Left lung (tissue), 10 donors: Measurements from ENCODE around the gene FITM2. TPM values are rescaled to one million over a fixed set of nuclear protein-coding genes. Genes with fewer than 3 reads are reported as not detected.

ENCODE experiments used
- ATAC-seq: fragments of 200-7000 bp; cut with Tn5 transposase; one replicate; pipeline ENCODE4 v1.9.1; 2020; ENCODE audit warnings: moderate library complexity
- DNase-seq, 4 donors: peaks; one replicate each; pipeline ENCODE4 v3.0.0-alpha.2; 2013 to 2020
- H3K27ac ChIP-seq, 2 donors: fragments of 200-600 bp; sonication (generic) in 1 of 2; one replicate each; pipeline versions ENCODE4 v1.5.0 to v1.8.0; 2020 to 2021
- H3K27me3 ChIP-seq, 2 donors: fragments of 200-600 bp; sonication (generic) in 1 of 2; one replicate each; pipeline versions ENCODE4 v1.5.0 to v1.8.0; 2020 to 2021
- H3K36me3 ChIP-seq, 2 donors: fragments of 200-600 bp; sonication (generic) in 1 of 2; one replicate each; pipeline versions ENCODE4 v1.5.0 to v1.8.0; 2020 to 2021
- H3K4me1 ChIP-seq, 2 donors: fragments of 200-600 bp; one replicate each; pipeline ENCODE4 v1.8.0; 2021
- H3K4me3 ChIP-seq, 2 donors: fragments of 200-600 bp; sonication (generic) in 1 of 2; one replicate each; pipeline versions ENCODE4 v1.5.0 to v1.8.0; 2020 to 2021; ENCODE audit warnings: mild to moderate bottlenecking in 1 of 2
- H3K9me3 ChIP-seq, 2 donors: fragments of 200-600 bp; sonication (generic) in 1 of 2; one replicate each; pipeline versions ENCODE4 v1.5.0 to v1.8.0; 2020 to 2021
- CTCF ChIP-seq, 2 donors: fragments of 200-600 bp; sonication (generic) in 1 of 2; IDR thresholded peaks; one replicate each; pipeline versions ENCODE4 v1.5.0 to v1.8.0; 2021; ENCODE audit warnings: antibody characterized with exemption in 2 of 2
- intact Hi-C, 2 donors: fragments of 100-400 bp; cut with DNase I; formaldehyde crosslinking; loops; one replicate each; pipeline versions ENCODE4 v1.11.2 to v1.14.2; 2022
- polyA plus RNA-seq, 6 donors: library from polyadenylated mRNA; unstranded; fragments of 120-200 nt; gene quantifications; one replicate each; pipeline ENCODE4 v1.2.1, GENCODE V29; 2013; ENCODE audit not compliant: insufficient read length in 6 of 6
- total RNA-seq, 2 donors: library from RNA; stranded (reverse); fragmentation: NEBNext Ultra II Directional; extraction: Animal tissue kit (Norgen Biotek cat#: 25700); gene quantifications; one replicate each; pipeline ENCODE4 v1.2.1, GENCODE V29; 2021
- donor health status: DM: no; HTN: yes; CAD: no.
- donor health status: DM: no; HTN: no; CAD: no.

FITM2 gene
- total and polyA plus RNA-seq, 8 donors = 6.8 to 15.3 (median 8.5) TPM

GRCh38 chr20:44357020-44357419, 46.0 kb upstream of the FITM2 start:
- intact Hi-C loops = no loop called here
- no peak for ATAC-seq
- TF ChIP-seq CTCF (IDR thresholded peaks at IDR 0.05) = no peak
- DNase-seq = no peak
- H3K36me3 ChIP-seq = no peaks in the 10 kb centered on the region
- H3K27ac ChIP-seq = no peak overlapping the region
- H3K4me3 ChIP-seq = no peak overlapping the region
- H3K27me3 ChIP-seq = peaks cover 7 to 42% of the 10 kb centered on the region in 2 donors
- H3K4me1 ChIP-seq = no peaks in the 10 kb centered on the region
- H3K9me3 ChIP-seq = no peaks in the 10 kb centered on the region

- no peak for ATAC-seq
Observed at GRCh38 chr20:44356353-44356723, 45.3 kb upstream of the FITM2 start.

GRCh38 chr20:44355498-44356352, 44.7 kb upstream of the FITM2 start, which contains the start of gene HNF4A:
HNF4A (plus strand) TSS chr20:44355699; CDS start chr20:44355805, 106 bp downstream.
- no peak for DNase-seq
- peak; percentile 52 for ATAC-seq
- Histone ChIP-seq H3K4me1 (no peaks in the 10 kb centered on the region), H3K4me3 (no peak within 1 kb of the TSS), H3K36me3 (no peaks in the 10 kb centered on the region), H3K9me3 (no peaks in the 10 kb centered on the region), H3K27me3 (peaks cover 7 to 42% of the 10 kb centered on the region in 2 donors), H3K27ac (no peak within 1 kb of the TSS)
- intact Hi-C loops = no loop called here
- no peak for TF ChIP-seq CTCF (IDR thresholded peaks at IDR 0.05)

More at GRCh38 chr20:44356353-44356723, 45.3 kb upstream of the FITM2 start:
- TF ChIP-seq CTCF (IDR thresholded peaks at IDR 0.05) = no peak
- Histone ChIP-seq H3K4me1 (no peaks in the 10 kb centered on the region), H3K9me3 (no peaks in the 10 kb centered on the region), H3K36me3 (no peaks in the 10 kb centered on the region), H3K27ac (no peak overlapping the region), H3K4me3 (no peak overlapping the region), H3K27me3 (peaks cover 7 to 42% of the 10 kb centered on the region in 2 donors)
- intact Hi-C loops = no loop called here
- DNase-seq = no peak

- no peak overlapping the region for H3K27ac ChIP-seq
- no peak for TF ChIP-seq CTCF (IDR thresholded peaks at IDR 0.05)
- intact Hi-C loops = no loop called here
Observed at GRCh38 chr20:44354979-44355497, 44.0 kb upstream of the FITM2 start.

GRCh38 chr20:44350567-44350966, 39.6 kb upstream of the FITM2 start:
- Histone ChIP-seq H3K36me3 (no peaks in the 10 kb centered on the region), H3K27me3 (peaks cover 0 to 21% of the 10 kb centered on the region in 2 donors), H3K27ac (no peak overlapping the region), H3K9me3 (no peaks in the 10 kb centered on the region), H3K4me1 (no peaks in the 10 kb centered on the region), H3K4me3 (no peak overlapping the region)
- no peak for DNase-seq
- intact Hi-C loops = no loop called here
- TF ChIP-seq CTCF (IDR thresholded peaks at IDR 0.05) = no peak
- no peak for ATAC-seq

More at GRCh38 chr20:44354979-44355497, 44.0 kb upstream of the FITM2 start:
- Histone ChIP-seq H3K4me3 (no peak overlapping the region), H3K9me3 (no peaks in the 10 kb centered on the region), H3K27me3 (peaks cover 7 to 42% of the 10 kb centered on the region in 2 donors), H3K4me1 (no peaks in the 10 kb centered on the region), H3K36me3 (no peaks in the 10 kb centered on the region)
- DNase-seq = no peak
- no peak for ATAC-seq
